Caco-2 (cell line): ENCODE data around the gene FAM47E. TPM values are rescaled to one million over a fixed set of nuclear protein-coding genes. Genes with fewer than 3 reads are reported as not detected.

ENCODE experiments used
- BruUV-seq: library from RNA; stranded (reverse); fragments of 400-500 nt; replicated peaks from 2 replicates; lab custom pipeline; 2021; lab: Mats Ljungman, UMichigan
- CTCF ChIA-PET: fragments of 300-600 bp; sonication (Branson Sonifier 250); formaldehyde crosslinking; loops from one replicate; lab custom pipeline; 2022; ENCODE audit warnings: antibody characterized with exemption; lab: Charles Lee
- POLR2A ChIA-PET: fragments of 300-600 bp; sonication (Branson Sonifier 250); formaldehyde crosslinking; loops from one replicate; lab custom pipeline; 2022; ENCODE audit warnings: antibody characterized with exemption; lab: Charles Lee
- DNase-seq, 2 experiments: peaks; one replicate each; pipeline versions ENCODE4 v3.0.0 to v3.0.0-alpha.2; 2020 to 2022
- H3K27me3 ChIP-seq: replicated peaks from 2 replicates; pipeline ENCODE4 v1.6.0; 2011; ENCODE audit warnings: low read length; ENCODE audit not compliant: control insufficient read depth, insufficient read depth
- H3K36me3 ChIP-seq: 2 replicates; pipeline ENCODE4 v1.5.1; 2011; ENCODE audit warnings: low read length; ENCODE audit not compliant: control insufficient read depth, insufficient read depth
- H3K4me1 ChIP-seq: fragments of 250-450 bp; sonication (Bioruptor Pico); 2 replicates; pipeline ENCODE4 v1.5.1; 2020; ENCODE audit warnings: mild to moderate bottlenecking
- H3K4me3 ChIP-seq: 2 replicates; pipeline ENCODE4 v1.5.1; 2011; ENCODE audit warnings: low read depth, mild to moderate bottlenecking, control low read depth, low read length
- H3K9me3 ChIP-seq: fragments of 250-450 bp; sonication (Bioruptor Pico); 2 replicates; pipeline ENCODE4 v1.5.1; 2020; ENCODE audit warnings: mild to moderate bottlenecking, moderate library complexity
- H3K27ac Mint-ChIP-seq: one replicate; pipeline ENCODE4 v1.8.0; 2022; ENCODE audit warnings: mixed read lengths; ENCODE audit not compliant: unreplicated experiment
- H3K27me3 Mint-ChIP-seq: one replicate; pipeline ENCODE4 v1.8.0; 2022; ENCODE audit warnings: mixed read lengths; ENCODE audit not compliant: insufficient read depth, unreplicated experiment
- H3K36me3 Mint-ChIP-seq: one replicate; pipeline ENCODE4 v1.8.0; 2022; ENCODE audit warnings: mild to moderate bottlenecking, mixed read lengths; ENCODE audit not compliant: insufficient read depth, unreplicated experiment
- H3K4me1 Mint-ChIP-seq: one replicate; pipeline ENCODE4 v1.8.0; 2022; ENCODE audit warnings: low read depth, mixed read lengths; ENCODE audit not compliant: unreplicated experiment
- H3K4me3 Mint-ChIP-seq: one replicate; pipeline ENCODE4 v1.8.0; 2022; ENCODE audit warnings: mild to moderate bottlenecking, moderate library complexity, mixed read lengths; ENCODE audit not compliant: unreplicated experiment
- H3K9me3 Mint-ChIP-seq: one replicate; pipeline ENCODE4 v1.8.0; 2022; ENCODE audit warnings: mixed read lengths; ENCODE audit not compliant: unreplicated experiment
- intact Hi-C: fragments of 100-400 bp; cut with micrococcal nuclease; formaldehyde crosslinking; loops from one replicate; pipeline ENCODE4 v1.10.0; 2022; ENCODE audit not compliant: unreplicated experiment
- total RNA-seq: library from RNA; stranded (reverse); gene quantifications from 2 replicates; pipeline ENCODE4 v1.2.3, GENCODE V29; 2022
- TF ChIP-seq, protein P1 (sequence below), 2 experiments: fragments of 200-600 bp in 1 of 2; IDR thresholded peaks; 1 replicate in 1 of 2; 2 replicates in 1 of 2; pipeline versions ENCODE4 v1.5.1 to v1.8.0; 2011 to 2022; ENCODE audit warnings: antibody characterized with exemption in 1 of 2, control low read depth in 1 of 2, inconsistent platforms in 1 of 2, low read depth in 1 of 2, low read length in 1 of 2, mild to moderate bottlenecking in 1 of 2, moderate library complexity in 1 of 2; ENCODE audit not compliant: insufficient read depth in 1 of 2, severe bottlenecking in 1 of 2, unreplicated experiment in 1 of 2

The FAM47E gene
- total RNA-seq, 1 experiment from 2014 or later: 6.6 TPM

- Mint-ChIP-seq H3K27me3 (no peaks in the 10 kb centered on the region), H3K27ac (no peak overlapping the region), H3K4me1 (peaks cover 8% of the 10 kb centered on the region), H3K4me3 (no peak overlapping the region), H3K9me3 (peaks cover 5% of the 10 kb centered on the region), H3K36me3 (no peaks in the 10 kb centered on the region)
- TF ChIP-seq, protein P1, sequence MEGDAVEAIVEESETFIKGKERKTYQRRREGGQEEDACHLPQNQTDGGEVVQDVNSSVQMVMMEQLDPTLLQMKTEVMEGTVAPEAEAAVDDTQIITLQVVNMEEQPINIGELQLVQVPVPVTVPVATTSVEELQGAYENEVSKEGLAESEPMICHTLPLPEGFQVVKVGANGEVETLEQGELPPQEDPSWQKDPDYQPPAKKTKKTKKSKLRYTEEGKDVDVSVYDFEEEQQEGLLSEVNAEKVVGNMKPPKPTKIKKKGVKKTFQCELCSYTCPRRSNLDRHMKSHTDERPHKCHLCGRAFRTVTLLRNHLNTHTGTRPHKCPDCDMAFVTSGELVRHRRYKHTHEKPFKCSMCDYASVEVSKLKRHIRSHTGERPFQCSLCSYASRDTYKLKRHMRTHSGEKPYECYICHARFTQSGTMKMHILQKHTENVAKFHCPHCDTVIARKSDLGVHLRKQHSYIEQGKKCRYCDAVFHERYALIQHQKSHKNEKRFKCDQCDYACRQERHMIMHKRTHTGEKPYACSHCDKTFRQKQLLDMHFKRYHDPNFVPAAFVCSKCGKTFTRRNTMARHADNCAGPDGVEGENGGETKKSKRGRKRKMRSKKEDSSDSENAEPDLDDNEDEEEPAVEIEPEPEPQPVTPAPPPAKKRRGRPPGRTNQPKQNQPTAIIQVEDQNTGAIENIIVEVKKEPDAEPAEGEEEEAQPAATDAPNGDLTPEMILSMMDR (IDR thresholded peaks at IDR 0.05; ENCODE audit: insufficient read depth in 1 of 2, low read depth in 1 of 2, low read length in 1 of 2, severe bottlenecking in 1 of 2, unreplicated experiment in 1 of 2): peak in 1 of 2 experiments; percentile 36
- DNase-seq: peak in 1 of 2 experiments; percentile 25
- CTCF ChIA-PET: interaction anchor here (1.3 kb wide), 1 partner anchor 66 kb away, joined by 4 read pairs; no protein-coding TSS in a partner anchor
- POLR2A ChIA-PET: no interaction called here
- intact Hi-C loops: loop anchor here (1.0 kb wide), 2 partner anchors 46 to 66 kb away; no protein-coding TSS in a partner anchor
- Histone ChIP-seq H3K4me1 (peaks cover 8% of the 10 kb centered on the region), H3K36me3 (no peaks in the 10 kb centered on the region), H3K4me3 (no peak overlapping the region), H3K27me3 (no peaks in the 10 kb centered on the region), H3K9me3 (0 out of 2 replicates have a peak, but pooled peaks cover under 1% of the 10 kb centered on the region)
- BruUV-seq: no TSS peak
These were observed 5.5 kb upstream of the FAM47E start for GRCh38 chr4:76246025-76246424.

- POLR2A ChIA-PET: no interaction called here
- Histone ChIP-seq H3K27me3 (no peaks in the 10 kb centered on the region), H3K36me3 (no peaks in the 10 kb centered on the region), H3K4me1 (peaks cover 8% of the 10 kb centered on the region), H3K4me3 (no peak overlapping the region), H3K9me3 (no peaks in the 10 kb centered on the region)
- intact Hi-C loops: loop anchor here (1.0 kb wide), 2 partner anchors 47 to 67 kb away; no protein-coding TSS in a partner anchor
- TF ChIP-seq, protein P1 (IDR thresholded peaks at IDR 0.05; ENCODE audit: insufficient read depth in 1 of 2, low read depth in 1 of 2, low read length in 1 of 2, severe bottlenecking in 1 of 2, unreplicated experiment in 1 of 2): no peak
- H3K36me3 Mint-ChIP-seq: peaks cover 5% of the 10 kb centered on the region
- H3K9me3 Mint-ChIP-seq: no peaks in the 10 kb centered on the region
- H3K27ac Mint-ChIP-seq: no peak overlapping the region
- no peaks in the 10 kb centered on the region for H3K27me3 Mint-ChIP-seq
- H3K4me1 Mint-ChIP-seq: peaks cover 8% of the 10 kb centered on the region
- no TSS peak for BruUV-seq
- no peak overlapping the region for H3K4me3 Mint-ChIP-seq
- CTCF ChIA-PET: interaction anchor here (1.3 kb wide), 1 partner anchor 67 kb away, joined by 4 read pairs; no protein-coding TSS in a partner anchor
- no peak for DNase-seq
These were observed 4.7 kb upstream of the FAM47E start for GRCh38 chr4:76246852-76247251.

- Mint-ChIP-seq H3K27ac (peak overlapping the region; percentile 96), H3K36me3 (peaks cover 5% of the 10 kb centered on the region), H3K4me3 (peak overlapping the region; percentile 91), H3K27me3 (no peaks in the 10 kb centered on the region), H3K4me1 (peaks cover 3% of the 10 kb centered on the region), H3K9me3 (no peaks in the 10 kb centered on the region)
- TSS peak; percentile 81 for BruUV-seq
- Histone ChIP-seq H3K9me3 (no peaks in the 10 kb centered on the region), H3K4me3 (peak overlapping the region; percentile 51), H3K4me1 (peaks cover 11% of the 10 kb centered on the region), H3K36me3 (no peaks in the 10 kb centered on the region), H3K27me3 (no peaks in the 10 kb centered on the region)
- peak in 1 of 2 experiments; percentile 26 for DNase-seq
- ChIA-PET CTCF (interaction anchor here (1.0 to 2.7 kb wide), 3 partner anchors 55 to 126 kb away, joined by 4 to 12 read pairs (median 6); partner anchors contain the start of gene STBD1), POLR2A (interaction anchor here (1.0 kb wide), 1 partner anchor 36 kb away, joined by 4 read pairs; no protein-coding TSS in a partner anchor)
- intact Hi-C loops: loop anchor here (1.0 kb wide), 6 partner anchors 15 to 175 kb away; partner anchors contain the start of genes SCARB2 and STBD1
- TF ChIP-seq, protein P1 (IDR thresholded peaks at IDR 0.05; ENCODE audit: insufficient read depth in 1 of 2, low read depth in 1 of 2, low read length in 1 of 2, severe bottlenecking in 1 of 2, unreplicated experiment in 1 of 2): no peak
These were observed 559 bp upstream of the FAM47E start for GRCh38 chr4:76250962-76251361.
